B cell (primary cell): ENCODE data around the gene RALGAPA2.

ENCODE experiments used
- EZH2 ChIP-seq: IDR thresholded peaks from 2 replicates; pipeline ENCODE4 v1.6.1; 2012; ENCODE audit warnings: borderline replicate concordance, low read depth, mild to moderate bottlenecking, moderate library complexity, low read length; ENCODE audit not compliant: insufficient read depth, poor library complexity, severe bottlenecking
- TF ChIP-seq, protein P1 (sequence below): fragments of 200-600 bp; IDR thresholded peaks from one replicate; pipeline ENCODE4 v1.8.0; 2022; ENCODE audit warnings: antibody characterized with exemption, mild to moderate bottlenecking

DNA sequence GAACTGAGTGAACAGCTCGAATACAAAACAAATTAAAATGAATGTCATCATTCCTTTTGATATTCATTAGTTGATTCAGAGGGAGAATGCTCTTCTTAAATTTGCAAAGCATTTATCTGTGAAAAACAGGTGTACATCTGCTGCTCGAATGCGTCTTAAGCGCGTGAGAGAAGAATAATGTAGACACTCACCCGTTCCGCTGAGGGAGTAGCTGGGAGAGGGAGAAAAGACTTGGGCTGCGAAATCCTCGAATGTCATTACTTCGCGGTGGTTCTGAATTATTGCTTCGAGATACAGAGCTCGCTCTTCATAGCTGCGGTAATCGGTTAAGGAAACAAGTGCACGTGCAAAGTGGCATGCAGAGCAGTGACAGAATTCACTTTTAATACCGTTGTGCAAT is 300.6 kb downstream of the RALGAPA2 start:
- TF ChIP-seq, protein P1, sequence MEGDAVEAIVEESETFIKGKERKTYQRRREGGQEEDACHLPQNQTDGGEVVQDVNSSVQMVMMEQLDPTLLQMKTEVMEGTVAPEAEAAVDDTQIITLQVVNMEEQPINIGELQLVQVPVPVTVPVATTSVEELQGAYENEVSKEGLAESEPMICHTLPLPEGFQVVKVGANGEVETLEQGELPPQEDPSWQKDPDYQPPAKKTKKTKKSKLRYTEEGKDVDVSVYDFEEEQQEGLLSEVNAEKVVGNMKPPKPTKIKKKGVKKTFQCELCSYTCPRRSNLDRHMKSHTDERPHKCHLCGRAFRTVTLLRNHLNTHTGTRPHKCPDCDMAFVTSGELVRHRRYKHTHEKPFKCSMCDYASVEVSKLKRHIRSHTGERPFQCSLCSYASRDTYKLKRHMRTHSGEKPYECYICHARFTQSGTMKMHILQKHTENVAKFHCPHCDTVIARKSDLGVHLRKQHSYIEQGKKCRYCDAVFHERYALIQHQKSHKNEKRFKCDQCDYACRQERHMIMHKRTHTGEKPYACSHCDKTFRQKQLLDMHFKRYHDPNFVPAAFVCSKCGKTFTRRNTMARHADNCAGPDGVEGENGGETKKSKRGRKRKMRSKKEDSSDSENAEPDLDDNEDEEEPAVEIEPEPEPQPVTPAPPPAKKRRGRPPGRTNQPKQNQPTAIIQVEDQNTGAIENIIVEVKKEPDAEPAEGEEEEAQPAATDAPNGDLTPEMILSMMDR: no peak
- TF ChIP-seq EZH2: no peak
